Ovary (tissue), 9 donors: Measurements from ENCODE around the gene LRFN2. TPM values are rescaled to one million over a fixed set of nuclear protein-coding genes. Genes with fewer than 3 reads are reported as not detected.

Experiments
- DNase-seq, 5 donors: peaks; one replicate each; pipeline ENCODE4 v3.0.0-alpha.2; 2019 to 2020
- H3K27ac ChIP-seq, 2 donors: fragments of 200-600 bp; one replicate each; pipeline versions ENCODE4 v1.5.1 to v1.8.0; 2019 to 2022
- H3K27me3 ChIP-seq: fragments of 200-600 bp; one replicate; pipeline ENCODE4 v1.8.0; 2022
- H3K36me3 ChIP-seq: fragments of 200-600 bp; sonication (generic); one replicate; pipeline ENCODE4 v1.5.1; 2019
- H3K4me1 ChIP-seq: one replicate; pipeline ENCODE4 v1.8.1; 2013; ENCODE audit warnings: mild to moderate bottlenecking, moderate library complexity; ENCODE audit not compliant: insufficient read depth
- H3K4me3 ChIP-seq: fragments of 200-600 bp; sonication (generic); one replicate; pipeline ENCODE4 v1.5.1; 2017
- H3K9me3 ChIP-seq, 2 donors: fragments of 200-600 bp in 1 of 2; sonication (generic) in 1 of 2; one replicate each; pipeline versions ENCODE4 v1.5.1 to v1.8.1; 2013 to 2019; ENCODE audit warnings: mild to moderate bottlenecking in 1 of 2, moderate library complexity in 1 of 2
- CTCF ChIP-seq, 3 donors: fragments of 450-650 bp in 2 of 3; fragments of 200-600 bp in 1 of 3; IDR thresholded peaks; one replicate each; pipeline versions ENCODE4 v1.5.1 to v1.8.0; 2016 to 2022; ENCODE audit warnings: antibody characterized with exemption in 3 of 3, mild to moderate bottlenecking in 1 of 3
- EP300 ChIP-seq: sonication (generic); formaldehyde crosslinking; IDR thresholded peaks from one replicate; pipeline ENCODE4 v1.6.1; 2017; ENCODE audit warnings: antibody characterized with exemption
- POLR2A ChIP-seq: fragments of 450-650 bp; IDR thresholded peaks from one replicate; pipeline ENCODE4 v1.6.1; 2017; ENCODE audit warnings: antibody characterized with exemption, mild to moderate bottlenecking, moderate library complexity
- WGBS, 3 donors: extraction: QIAGEN DNeasy Blood & Tissue Kit in 1 of 3; methylation state at CpG; one replicate each; pipeline versions ENCODE4 v1.1.5 to v1.1.7; 2013 to 2017; 5-methylcytosine and 5-hydroxymethylcytosine counted together
- intact Hi-C, 4 donors: fragments of 100-400 bp; cut with DNase I; formaldehyde crosslinking; loops; one replicate each; pipeline versions ENCODE4 v1.11.0 to v1.15.1; 2022 to 2023
- polyA plus RNA-seq, 2 donors: library from polyadenylated mRNA; stranded (reverse); fragments of 200-250 nt in 1 of 2; fragments of 350-450 nt in 1 of 2; fragmentation: Illumina TruSeq in 1 of 2; extraction: RNeasy Lipid Tissue Mini Kit (QIAGEN cat#74804) in 1 of 2; gene quantifications; one replicate each; pipeline ENCODE4 v1.2.3, GENCODE V29; 2013 to 2014
- total RNA-seq, 7 donors: library from RNA; depleted of rRNA in 2 of 7; stranded (reverse); fragments of >200 nt in 2 of 7; fragmentation: NEBNext Ultra II Directional in 3 of 7; extraction: Animal tissue kit (Norgen Biotek cat#: 25700) in 3 of 7; gene quantifications; one replicate each; pipeline versions ENCODE4 v1.1.0 to v1.2.4, GENCODE V29; 2016 to 2023
- donor health status: DM: no; HTN: no; CAD: no; lungs with moderate emphysema.
- donor health status: DM: no; HTN: no; CAD: no.
- donor health status: Bipolar disorder and iron deficiency.
- donor health status: DM: yes; HTN: yes; CAD: no.
- donor health status: DM: no; HTN: no; CAD: no.
- donor health status: DM: yes; HTN: yes; CAD: no.

Gene LRFN2
- total and polyA plus RNA-seq, 9 donors: 0.10 to 2.2 (median 0.66) TPM

DNA sequence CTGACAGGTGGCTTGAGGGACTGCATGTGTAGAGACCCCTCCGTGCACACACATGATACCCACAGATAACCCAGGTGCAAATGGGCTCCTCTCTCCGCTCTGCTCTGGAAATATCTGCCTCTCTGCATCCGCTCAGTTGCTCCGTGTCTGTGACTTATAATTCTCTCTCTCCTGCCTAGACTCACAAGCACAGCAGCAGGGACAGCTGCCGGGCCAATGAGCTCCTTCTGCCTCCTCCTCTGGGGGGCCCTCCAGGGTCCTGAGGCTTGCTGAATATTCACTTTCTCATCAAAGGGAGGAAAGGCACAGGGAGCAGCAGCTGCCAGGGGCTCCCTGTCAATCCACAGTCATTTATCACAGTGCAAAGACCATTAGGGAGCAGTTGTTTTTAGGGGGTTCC, 24.1 kb downstream of the LRFN2 start:
- H3K36me3 ChIP-seq: no peaks in the 10 kb centered on the region
- H3K27me3 ChIP-seq: no peaks in the 10 kb centered on the region
- no peaks in the 10 kb centered on the region for H3K9me3 ChIP-seq
- H3K27ac ChIP-seq: no peak overlapping the region
- no peak overlapping the region for H3K4me3 ChIP-seq
- no peak for TF ChIP-seq POLR2A
- TF ChIP-seq CTCF (IDR thresholded peaks at IDR 0.05): no peak
- no peak for TF ChIP-seq EP300
- 68 to 74% (median 72%) methylated on average over 5 of the region's 5 CpGs for WGBS, 3 donors
- intact Hi-C loops: no loop called here
- DNase-seq: no peak
- no peaks in the 10 kb centered on the region for H3K4me1 ChIP-seq

- TF ChIP-seq EP300 (no peak), POLR2A (no peak), CTCF (IDR thresholded peaks at IDR 0.05) (no peak)
- Histone ChIP-seq H3K9me3 (no peaks in the 10 kb centered on the region), H3K36me3 (no peaks in the 10 kb centered on the region), H3K4me1 (no peaks in the 10 kb centered on the region), H3K27ac (no peak overlapping the region), H3K27me3 (no peaks in the 10 kb centered on the region), H3K4me3 (no peak overlapping the region)
- no peak for DNase-seq
- intact Hi-C loops: no loop called here
- WGBS, 3 donors: 73 to 90% (median 85%) methylated on average over 4 of the region's 4 CpGs
These were observed 28.1 kb downstream of the LRFN2 start for GRCh38 chr6:40559056-40559455.

DNA sequence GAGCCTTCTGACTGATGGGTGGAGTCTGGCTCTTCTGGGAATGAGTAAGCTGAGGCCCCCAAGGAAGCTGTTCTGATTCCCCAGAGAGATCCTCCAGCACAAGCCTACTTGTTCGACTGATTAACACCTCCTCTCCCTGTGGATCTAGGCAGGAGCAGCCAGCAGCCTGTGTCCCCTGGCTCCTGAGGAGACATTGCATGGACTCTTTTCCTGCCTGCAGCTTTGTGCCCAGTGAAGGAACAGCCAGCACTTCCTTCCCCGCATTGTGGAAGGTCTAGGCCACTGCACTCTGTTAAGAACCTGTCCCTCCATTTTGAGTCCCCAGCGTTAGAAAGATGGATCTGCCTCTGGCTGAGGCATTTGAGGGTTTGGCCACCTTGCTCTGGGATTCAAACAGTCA, 29.1 kb downstream of the LRFN2 start:
- no peak for TF ChIP-seq EP300
- H3K9me3 ChIP-seq: no peaks in the 10 kb centered on the region
- H3K4me1 ChIP-seq: no peaks in the 10 kb centered on the region
- intact Hi-C loops: no loop called here
- H3K4me3 ChIP-seq: no peak overlapping the region
- no peaks in the 10 kb centered on the region for H3K36me3 ChIP-seq
- no peak overlapping the region for H3K27ac ChIP-seq
- no peaks in the 10 kb centered on the region for H3K27me3 ChIP-seq
- no peak for DNase-seq
- 50 to 59% (median 57%) methylated on average over 3 of the region's 3 CpGs for WGBS, 3 donors

DNA sequence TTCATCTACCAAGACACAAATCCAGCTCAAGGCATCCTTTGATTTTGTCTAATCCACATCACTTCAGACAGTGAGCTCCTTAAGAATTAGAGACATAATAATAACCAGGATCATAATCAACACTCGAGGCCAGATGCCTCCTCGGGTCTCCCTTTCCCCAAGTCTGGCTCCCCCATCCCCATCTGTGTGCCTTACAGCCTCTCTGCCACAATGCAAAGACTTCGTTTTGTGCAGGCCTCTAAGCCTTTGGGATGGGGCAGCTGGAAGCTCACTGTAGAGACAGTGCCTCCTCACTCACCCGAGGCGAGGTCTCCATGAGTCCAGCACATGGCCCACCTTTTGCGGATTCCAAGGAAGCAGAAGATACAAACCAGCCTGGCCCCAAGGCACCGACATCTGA, 30.3 kb downstream of the LRFN2 start:
- TF ChIP-seq CTCF (IDR thresholded peaks at IDR 0.05) (no peak), POLR2A (no peak), EP300 (no peak)
- H3K36me3 ChIP-seq: no peaks in the 10 kb centered on the region
- H3K4me3 ChIP-seq: no peak overlapping the region
- no peaks in the 10 kb centered on the region for H3K27me3 ChIP-seq
- H3K9me3 ChIP-seq: no peaks in the 10 kb centered on the region
- DNase-seq: no peak
- intact Hi-C loops: no loop called here
- H3K4me1 ChIP-seq: no peaks in the 10 kb centered on the region
- WGBS, 3 donors: 85 to 89% (median 87%) methylated on average over 7 of the region's 7 CpGs
- no peak overlapping the region for H3K27ac ChIP-seq

- no peaks in the 10 kb centered on the region for H3K27me3 ChIP-seq
- no peaks in the 10 kb centered on the region for H3K36me3 ChIP-seq
- intact Hi-C loops: no loop called here
- H3K27ac ChIP-seq: no peak overlapping the region
- no peaks in the 10 kb centered on the region for H3K4me1 ChIP-seq
- DNase-seq: no peak
- no peak overlapping the region for H3K4me3 ChIP-seq
- H3K9me3 ChIP-seq: no peaks in the 10 kb centered on the region
- WGBS, 3 donors: 39 to 75% (median 52%) methylated on average over 5 of the region's 5 CpGs
- TF ChIP-seq CTCF (IDR thresholded peaks at IDR 0.05) (no peak), POLR2A (no peak), EP300 (no peak)
These were observed 31.1 kb downstream of the LRFN2 start for GRCh38 chr6:40556023-40556422.
